ENCODE results near the gene PAFAH1B1. TPM values are rescaled to one million over a fixed set of nuclear protein-coding genes. Genes with fewer than 3 reads are reported as not detected.

PAFAH1B1 gene
- total and polyA plus RNA-seq, 2 donors (not counting 3 experiments of a cell fraction or from before 2014, with no cell fraction given): 46.5 to 158 TPM

- no peak overlapping the region for H3K27ac ChIP-seq (ENCODE audit: insufficient read depth, low read depth, low read length)
- H3K9ac ChIP-seq (replicated peaks; ENCODE audit: extremely low read depth, insufficient read depth, low read length): no peak overlapping the region
- intact Hi-C loops (cut with micrococcal nuclease) (no loop called here), dilution Hi-C loops (cut with MboI; ENCODE audit: extremely low pct_ligation_motif_present, low sequenced_read_pairs) (no loop called here)
- H4K20me1 ChIP-seq (replicated peaks; ENCODE audit: control insufficient read depth, extremely low read depth, insufficient read depth, low read length): peaks cover 23% of the 10 kb centered on the region
- no peak overlapping the region for H3K4me2 ChIP-seq (ENCODE audit: insufficient read depth, low read length)
- no peak for FAIRE-seq
- no peak overlapping the region for H2AFZ ChIP-seq (ENCODE audit: low read depth, low read length)
- no TSS peak for BruUV-seq (replicated peaks)
- no peaks in the 10 kb centered on the region for H3K27me3 ChIP-seq (ENCODE audit: control insufficient read depth in 2 of 2, insufficient read depth in 2 of 2, low read length in 2 of 2)
- H3K79me2 ChIP-seq (ENCODE audit: control insufficient read depth, insufficient read depth, low read length): peaks cover 98% of the 10 kb centered on the region
- TF ChIP-seq POLR2AphosphoS5 (IDR thresholded peaks at IDR 0.05; ENCODE audit: insufficient read depth, low read depth, low read length) (no peak), JUN (IDR thresholded peaks at IDR 0.05; ENCODE audit: borderline replicate concordance, insufficient read depth, insufficient read length, low read depth) (no peak), GATA2 (IDR thresholded peaks at IDR 0.05; ENCODE audit: insufficient read depth, insufficient read length, low read depth, low read length) (no peak), EZH2 (IDR thresholded peaks at IDR 0.05; ENCODE audit: borderline replicate concordance, low read depth, low read length, severe bottlenecking) (no peak), FOS (IDR thresholded peaks at IDR 0.05; ENCODE audit: borderline replicate concordance, insufficient read depth, low read length) (no peak), MYC (IDR thresholded peaks at IDR 0.05; ENCODE audit: low read depth, low read length) (no peak), POLR2A (IDR thresholded peaks at IDR 0.05; ENCODE audit: low read depth, low read length) (no peak), MAX (IDR thresholded peaks at IDR 0.05; ENCODE audit: insufficient read depth, insufficient read length) (no peak)
- TF ChIP-seq, protein P1, sequence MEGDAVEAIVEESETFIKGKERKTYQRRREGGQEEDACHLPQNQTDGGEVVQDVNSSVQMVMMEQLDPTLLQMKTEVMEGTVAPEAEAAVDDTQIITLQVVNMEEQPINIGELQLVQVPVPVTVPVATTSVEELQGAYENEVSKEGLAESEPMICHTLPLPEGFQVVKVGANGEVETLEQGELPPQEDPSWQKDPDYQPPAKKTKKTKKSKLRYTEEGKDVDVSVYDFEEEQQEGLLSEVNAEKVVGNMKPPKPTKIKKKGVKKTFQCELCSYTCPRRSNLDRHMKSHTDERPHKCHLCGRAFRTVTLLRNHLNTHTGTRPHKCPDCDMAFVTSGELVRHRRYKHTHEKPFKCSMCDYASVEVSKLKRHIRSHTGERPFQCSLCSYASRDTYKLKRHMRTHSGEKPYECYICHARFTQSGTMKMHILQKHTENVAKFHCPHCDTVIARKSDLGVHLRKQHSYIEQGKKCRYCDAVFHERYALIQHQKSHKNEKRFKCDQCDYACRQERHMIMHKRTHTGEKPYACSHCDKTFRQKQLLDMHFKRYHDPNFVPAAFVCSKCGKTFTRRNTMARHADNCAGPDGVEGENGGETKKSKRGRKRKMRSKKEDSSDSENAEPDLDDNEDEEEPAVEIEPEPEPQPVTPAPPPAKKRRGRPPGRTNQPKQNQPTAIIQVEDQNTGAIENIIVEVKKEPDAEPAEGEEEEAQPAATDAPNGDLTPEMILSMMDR (IDR thresholded peaks at IDR 0.05; ENCODE audit: extremely low read depth in 1 of 2, insufficient read depth in 1 of 2, low read depth in 1 of 2, low read length in 2 of 2): no peak
- CTCF ChIA-PET: interaction anchor here (1.2 to 2.3 kb wide), 2 partner anchors 8 to 13 kb away, joined by 3 to 6 read pairs; no protein-coding TSS in a partner anchor
- H3K4me3 ChIP-seq (replicated peaks in 1 of 3; ENCODE audit: insufficient read depth in 1 of 3, low read depth in 1 of 3, low read length in 3 of 3): no peak overlapping the region
- peaks cover 2% of the 10 kb centered on the region for H3K9me1 ChIP-seq (replicated peaks; ENCODE audit: control insufficient read depth, extremely low read depth, insufficient read depth, low read length)
- H3K4me1 ChIP-seq (ENCODE audit: control insufficient read depth, extremely low read depth, insufficient read depth, low read length): no peaks in the 10 kb centered on the region
- H3K36me3 ChIP-seq (ENCODE audit: control insufficient read depth in 2 of 2, extremely low read depth in 1 of 2, insufficient read depth in 2 of 2, low read length in 2 of 2): no peaks in the 10 kb centered on the region
- H3K9me3 ChIP-seq (replicated peaks; ENCODE audit: control insufficient read depth, insufficient read depth, low read length): no peaks in the 10 kb centered on the region
- DNase-seq (ENCODE audit: low read depth, low spot score): no peak
- POLR2A ChIA-PET: no interaction called here
Measured at GRCh38 chr17:2609091-2609490, 15.6 kb downstream of the PAFAH1B1 start.
